HepG2 (cell line): ENCODE measurements around the gene RPS6KB2. TPM values are rescaled to one million over a fixed set of nuclear protein-coding genes. Genes with fewer than 3 reads are reported as not detected.

ENCODE experiments used
- ARNTL ChIP-seq: sonication (generic); formaldehyde crosslinking; IDR thresholded peaks from 2 replicates; pipeline ENCODE4 v1.4.0; 2020; ENCODE audit warnings: mild to moderate bottlenecking, missing genetic modification reagents
- CHD2 ChIP-seq: IDR thresholded peaks from 2 replicates; pipeline ENCODE4 v1.6.1; 2011; ENCODE audit warnings: low read depth, low read length, improper control_type of control experiment
- FOXJ3 ChIP-seq: sonication (generic); formaldehyde crosslinking; IDR thresholded peaks from 2 replicates; pipeline ENCODE4 v1.4.0; 2020; ENCODE audit warnings: missing genetic modification reagents, mild to moderate bottlenecking, borderline replicate concordance
- FOXP1 ChIP-seq, 2 experiments: fragments of 450-650 bp in 1 of 2; IDR thresholded peaks; 2 replicates each; pipeline ENCODE4 v1.6.1; 2017 to 2018; ENCODE audit warnings: antibody characterized with exemption in 1 of 2
- HMG20B ChIP-seq: conservative IDR thresholded peaks from 2 replicates; pipeline ENCODE4 v1.6.1; 2016; ENCODE audit warnings: missing genetic modification reagents, missing compliant biosample characterization
- MED1 ChIP-seq: sonication (generic); formaldehyde crosslinking; IDR thresholded peaks from 2 replicates; pipeline ENCODE4 v1.4.0; 2020; ENCODE audit warnings: missing genetic modification reagents
- MTF1 ChIP-seq: sonication (generic); formaldehyde crosslinking; IDR thresholded peaks from 2 replicates; pipeline ENCODE4 v1.5.0; 2020; ENCODE audit warnings: missing genetic modification reagents
- REXO4 ChIP-seq: sonication (generic); formaldehyde crosslinking; IDR thresholded peaks from 2 replicates; pipeline ENCODE4 v1.8.0; 2022; ENCODE audit warnings: missing genetic modification reagents, mild to moderate bottlenecking, borderline replicate concordance
- ZBTB7B ChIP-seq: sonication (generic); formaldehyde crosslinking; IDR thresholded peaks from 2 replicates; pipeline ENCODE4 v1.4.0; 2020; ENCODE audit warnings: missing genetic modification reagents
- ZFP62 ChIP-seq: sonication (generic); formaldehyde crosslinking; IDR thresholded peaks from 2 replicates; pipeline ENCODE4 v1.4.0; 2020; ENCODE audit warnings: missing genetic modification reagents
- ZNF232 ChIP-seq: sonication (generic); formaldehyde crosslinking; IDR thresholded peaks from 2 replicates; pipeline ENCODE4 v1.4.0; 2020; ENCODE audit warnings: missing genetic modification reagents, borderline replicate concordance
- ZNF749 ChIP-seq: sonication (generic); formaldehyde crosslinking; IDR thresholded peaks from 2 replicates; pipeline ENCODE4 v1.8.0; 2022; ENCODE audit warnings: mild to moderate bottlenecking, missing genetic modification reagents, moderate library complexity, borderline replicate concordance
- ZNF768 ChIP-seq: sonication (generic); formaldehyde crosslinking; IDR thresholded peaks from 2 replicates; pipeline ENCODE4 v1.4.0; 2020; ENCODE audit warnings: missing genetic modification reagents
- ZNF782 ChIP-seq: sonication (generic); formaldehyde crosslinking; IDR thresholded peaks from 2 replicates; pipeline ENCODE4 v1.4.0; 2020; ENCODE audit warnings: missing genetic modification reagents, mild to moderate bottlenecking, borderline replicate concordance
- polyA plus RNA-seq, 8 experiments: library from polyadenylated mRNA; depleted of rRNA in 3 of 8; stranded (reverse) in 7 of 8; unstranded in 1 of 8; fragments of >200 nt; fragmentation: Illumina TruSeq in 4 of 8; extraction: Trizol in 4 of 8; gene quantifications; 2 replicates each; pipeline versions ENCODE4 v1.2.1 to v1.2.3, GENCODE V29; 2011 to 2016; ENCODE audit warnings: low read depth in 4 of 8, missing spikeins in 1 of 8, mixed read lengths in 1 of 8; ENCODE audit not compliant: insufficient read depth in 1 of 8
- total RNA-seq, 5 experiments: library from RNA; depleted of rRNA; stranded (reverse); fragments of >200 nt; fragmentation: Illumina TruSeq; extraction: Trizol; gene quantifications; 2 replicates each; pipeline ENCODE4 v1.2.3, GENCODE V29; 2016; ENCODE audit warnings: low read depth in 1 of 5
- TF ChIP-seq, protein P1 (sequence below): sonication (generic); formaldehyde crosslinking; IDR thresholded peaks from 2 replicates; pipeline ENCODE4 v1.8.1; 2023; ENCODE audit warnings: mild to moderate bottlenecking, inconsistent platforms, moderate library complexity, missing genetic modification reagents, borderline replicate concordance
- TF ChIP-seq, protein P2 (sequence below): sonication (generic); formaldehyde crosslinking; IDR thresholded peaks from 2 replicates; pipeline ENCODE4 v1.8.0; 2022; ENCODE audit warnings: mild to moderate bottlenecking, missing genetic modification reagents, borderline replicate concordance
- TF ChIP-seq, protein P3 (sequence below): sonication (generic); formaldehyde crosslinking; IDR thresholded peaks from 2 replicates; pipeline ENCODE4 v1.8.1; 2023; ENCODE audit warnings: mild to moderate bottlenecking, moderate library complexity, missing genetic modification reagents
- TF ChIP-seq, protein P4 (sequence below): sonication (generic); formaldehyde crosslinking; IDR thresholded peaks from 2 replicates; pipeline ENCODE4 v1.4.0; 2020; ENCODE audit warnings: missing genetic modification reagents
- TF ChIP-seq, protein P5 (sequence below): sonication (generic); formaldehyde crosslinking; IDR thresholded peaks from 2 replicates; pipeline ENCODE4 v1.4.0; 2020; ENCODE audit warnings: mild to moderate bottlenecking, missing genetic modification reagents
- TF ChIP-seq, protein P6 (sequence below): fragments of 450-650 bp; IDR thresholded peaks from 2 replicates; pipeline ENCODE4 v1.6.1; 2017

Gene RPS6KB2
- total and polyA plus RNA-seq, 2 of the 13 experiments (the other 11 are each of a cell fraction or from before 2014, with no cell fraction given): 52.9 to 54.8 TPM

DNA sequence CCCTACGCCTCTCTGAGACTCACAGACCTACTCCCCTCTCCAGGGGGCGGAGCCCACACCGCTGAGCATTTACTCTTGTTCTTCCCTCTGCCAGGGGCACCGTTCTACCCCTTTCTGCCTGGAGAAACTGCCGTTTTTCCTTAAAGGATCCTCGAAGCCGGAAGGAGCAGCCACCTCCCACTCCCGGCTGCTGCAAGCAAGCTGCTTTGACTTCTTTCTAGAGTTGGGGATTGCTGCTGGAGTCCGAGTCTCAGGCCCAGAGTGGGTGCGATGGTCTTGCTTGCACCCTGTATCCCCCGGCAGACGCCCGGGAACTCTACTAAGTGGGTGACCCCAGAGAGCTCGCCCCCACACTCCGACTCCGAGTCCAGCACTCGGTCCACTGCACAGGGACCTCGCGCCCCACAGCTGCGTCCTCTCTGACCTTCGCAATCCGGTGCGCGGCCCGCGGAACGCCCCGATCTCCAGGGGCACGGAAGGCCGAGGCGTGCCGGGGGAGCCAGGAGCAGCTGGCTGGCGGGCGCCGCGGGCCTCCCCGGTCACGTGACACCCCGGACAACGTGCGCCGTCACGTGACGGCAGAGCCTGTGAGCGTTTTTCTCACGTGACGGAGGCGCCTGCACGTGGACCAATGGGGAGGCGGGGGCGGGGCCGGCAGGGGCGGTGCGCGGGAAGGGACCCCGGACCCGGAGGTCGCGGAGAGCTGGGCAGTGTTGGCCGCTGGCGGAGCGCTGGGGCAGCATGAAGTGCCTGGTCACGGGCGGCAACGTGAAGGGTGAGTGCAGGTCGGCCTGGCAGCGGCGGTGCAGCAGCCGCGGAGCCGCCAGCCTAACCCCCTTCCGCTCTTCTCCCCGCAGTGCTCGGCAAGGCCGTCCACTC, 36.8 kb upstream of the RPS6KB2 start, which contains the start of gene RAD9A (continued):
- TF ChIP-seq, protein P1, sequence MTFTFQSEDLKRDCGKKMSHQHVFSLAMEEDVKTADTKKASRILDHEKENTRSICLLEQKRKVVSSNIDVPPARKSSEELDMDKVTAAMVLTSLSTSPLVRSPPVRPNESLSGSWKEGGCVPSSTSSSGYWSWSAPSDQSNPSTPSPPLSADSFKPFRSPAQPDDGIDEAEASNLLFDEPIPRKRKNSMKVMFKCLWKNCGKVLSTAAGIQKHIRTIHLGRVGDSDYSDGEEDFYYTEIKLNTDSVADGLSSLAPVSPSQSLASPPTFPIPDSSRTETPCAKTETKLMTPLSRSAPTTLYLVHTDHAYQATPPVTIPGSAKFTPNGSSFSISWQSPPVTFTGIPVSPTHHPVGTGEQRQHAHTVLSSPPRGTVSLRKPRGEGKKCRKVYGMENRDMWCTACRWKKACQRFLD: peak; percentile 90; the same call in 1 of the 2 replicates
- TF ChIP-seq, protein P2, sequence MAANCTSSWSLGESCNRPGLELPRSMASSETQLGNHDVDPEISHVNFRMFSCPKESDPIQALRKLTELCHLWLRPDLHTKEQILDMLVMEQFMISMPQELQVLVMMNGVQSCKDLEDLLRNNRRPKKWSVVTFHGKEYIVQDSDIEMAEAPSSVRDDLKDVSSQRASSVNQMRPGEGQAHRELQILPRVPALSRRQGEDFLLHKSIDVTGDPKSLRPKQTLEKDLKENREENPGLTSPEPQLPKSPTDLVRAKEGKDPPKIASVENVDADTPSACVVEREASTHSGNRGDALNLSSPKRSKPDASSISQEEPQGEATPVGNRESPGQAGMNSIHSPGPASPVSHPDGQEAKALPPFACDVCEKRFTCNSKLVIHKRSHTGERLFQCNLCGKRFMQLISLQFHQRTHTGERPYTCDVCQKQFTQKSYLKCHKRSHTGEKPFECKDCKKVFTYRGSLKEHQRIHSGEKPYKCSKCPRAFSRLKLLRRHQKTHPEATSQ: no peak
- TF ChIP-seq FOXP1 (IDR thresholded peaks at IDR 0.05): no peak
- peak; percentile 18; the same call in 1 of the 2 replicates for TF ChIP-seq FOXP1 (CRISPR knock-in tag; IDR thresholded peaks at IDR 0.05)
- no peak for TF ChIP-seq FOXJ3 (CRISPR knock-in tag)
- TF ChIP-seq, protein P3, sequence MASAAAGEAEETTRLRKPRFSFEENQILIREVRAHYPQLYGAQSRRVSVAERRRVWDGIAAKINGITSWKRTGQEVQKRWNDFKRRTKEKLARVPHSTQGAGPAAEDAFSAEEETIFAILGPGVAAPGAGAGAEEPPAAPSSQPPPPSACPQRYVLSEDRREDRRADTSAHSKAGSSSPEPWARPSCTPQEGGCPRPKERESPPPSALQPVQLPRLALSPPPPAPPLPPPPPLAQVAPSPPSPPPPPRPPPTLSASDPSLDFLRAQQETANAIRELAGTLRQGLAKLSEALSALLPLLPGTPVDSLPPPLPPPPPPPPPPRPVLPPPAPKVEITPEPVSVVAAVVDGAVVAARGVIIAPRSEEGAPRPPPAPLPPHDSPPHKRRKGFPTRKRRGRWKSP: peak; percentile 93
- TF ChIP-seq, protein P4, sequence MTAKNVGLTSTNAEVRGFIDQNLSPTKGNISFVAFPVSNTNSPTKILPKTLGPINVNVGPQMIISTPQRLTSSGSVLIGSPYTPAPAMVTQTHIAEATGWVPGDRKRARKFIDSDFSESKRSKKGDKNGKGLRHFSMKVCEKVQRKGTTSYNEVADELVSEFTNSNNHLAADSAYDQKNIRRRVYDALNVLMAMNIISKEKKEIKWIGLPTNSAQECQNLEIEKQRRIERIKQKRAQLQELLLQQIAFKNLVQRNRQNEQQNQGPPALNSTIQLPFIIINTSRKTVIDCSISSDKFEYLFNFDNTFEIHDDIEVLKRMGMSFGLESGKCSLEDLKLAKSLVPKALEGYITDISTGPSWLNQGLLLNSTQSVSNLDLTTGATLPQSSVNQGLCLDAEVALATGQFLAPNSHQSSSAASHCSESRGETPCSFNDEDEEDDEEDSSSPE: peak; percentile 95
- TF ChIP-seq ZNF768 (CRISPR knock-in tag): peak; percentile 62; the same call in 1 of the 2 replicates
- TF ChIP-seq ZFP62 (CRISPR knock-in tag): no peak
- no peak for TF ChIP-seq CHD2
- peak; percentile 79 for TF ChIP-seq ZNF782
- peak; percentile 99 for TF ChIP-seq ARNTL (CRISPR knock-in tag)
- peak; percentile 77; the same call in 1 of the 2 replicates for TF ChIP-seq ZBTB7B (CRISPR knock-in tag)
- 0 out of 2 replicates have a peak, but pooled peaks have one; percentile 32 for TF ChIP-seq HMG20B
- TF ChIP-seq MED1 (CRISPR knock-in tag): peak; percentile 72
- TF ChIP-seq ZNF232 (CRISPR knock-in tag): 0 out of 2 replicates have a peak, but pooled peaks have one; percentile 71
- TF ChIP-seq REXO4 (CRISPR knock-in tag): no peak
- no peak; the same call in 1 of the 2 replicates for TF ChIP-seq ZNF749 (CRISPR knock-in tag)
- TF ChIP-seq MTF1: peak; percentile 16; the same call in 1 of the 2 replicates
- TF ChIP-seq, protein P5, sequence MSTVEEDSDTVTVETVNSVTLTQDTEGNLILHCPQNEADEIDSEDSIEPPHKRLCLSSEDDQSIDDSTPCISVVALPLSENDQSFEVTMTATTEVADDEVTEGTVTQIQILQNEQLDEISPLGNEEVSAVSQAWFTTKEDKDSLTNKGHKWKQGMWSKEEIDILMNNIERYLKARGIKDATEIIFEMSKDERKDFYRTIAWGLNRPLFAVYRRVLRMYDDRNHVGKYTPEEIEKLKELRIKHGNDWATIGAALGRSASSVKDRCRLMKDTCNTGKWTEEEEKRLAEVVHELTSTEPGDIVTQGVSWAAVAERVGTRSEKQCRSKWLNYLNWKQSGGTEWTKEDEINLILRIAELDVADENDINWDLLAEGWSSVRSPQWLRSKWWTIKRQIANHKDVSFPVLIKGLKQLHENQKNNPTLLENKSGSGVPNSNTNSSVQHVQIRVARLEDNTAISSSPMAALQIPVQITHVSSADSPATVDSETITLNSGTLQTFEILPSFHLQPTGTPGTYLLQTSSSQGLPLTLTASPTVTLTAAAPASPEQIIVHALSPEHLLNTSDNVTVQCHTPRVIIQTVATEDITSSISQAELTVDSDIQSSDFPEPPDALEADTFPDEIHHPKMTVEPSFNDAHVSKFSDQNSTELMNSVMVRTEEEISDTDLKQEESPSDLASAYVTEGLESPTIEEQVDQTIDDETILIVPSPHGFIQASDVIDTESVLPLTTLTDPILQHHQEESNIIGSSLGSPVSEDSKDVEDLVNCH: no peak
- TF ChIP-seq, protein P6, sequence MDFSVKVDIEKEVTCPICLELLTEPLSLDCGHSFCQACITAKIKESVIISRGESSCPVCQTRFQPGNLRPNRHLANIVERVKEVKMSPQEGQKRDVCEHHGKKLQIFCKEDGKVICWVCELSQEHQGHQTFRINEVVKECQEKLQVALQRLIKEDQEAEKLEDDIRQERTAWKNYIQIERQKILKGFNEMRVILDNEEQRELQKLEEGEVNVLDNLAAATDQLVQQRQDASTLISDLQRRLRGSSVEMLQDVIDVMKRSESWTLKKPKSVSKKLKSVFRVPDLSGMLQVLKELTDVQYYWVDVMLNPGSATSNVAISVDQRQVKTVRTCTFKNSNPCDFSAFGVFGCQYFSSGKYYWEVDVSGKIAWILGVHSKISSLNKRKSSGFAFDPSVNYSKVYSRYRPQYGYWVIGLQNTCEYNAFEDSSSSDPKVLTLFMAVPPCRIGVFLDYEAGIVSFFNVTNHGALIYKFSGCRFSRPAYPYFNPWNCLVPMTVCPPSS: no peak
